ES-I3 (cell line): ENCODE measurements around the gene SCFD2.
"Not testable (repeated sequence)": the region's sequence is repeated elsewhere in the genome, so short reads cannot be mapped to it uniquely, and the experiment has no call there.

Source experiments
- H3K36me3 ChIP-seq: 2 replicates; pipeline ENCODE4 v1.6.1; 2013; ENCODE audit warnings: mild to moderate bottlenecking, low read length, control low read depth, moderate library complexity; ENCODE audit not compliant: insufficient read depth
- H3K4me1 ChIP-seq: 2 replicates; pipeline ENCODE4 v1.6.1; 2013; ENCODE audit warnings: mild to moderate bottlenecking, control low read depth, low read length; ENCODE audit not compliant: insufficient read depth
- H3K9ac ChIP-seq: 2 replicates; pipeline ENCODE4 v1.6.1; 2013; ENCODE audit warnings: low read depth, mild to moderate bottlenecking, low read length, moderate library complexity
- H3K9me3 ChIP-seq: 2 replicates; pipeline ENCODE4 v1.6.1; 2013; ENCODE audit warnings: mild to moderate bottlenecking, low read length, moderate library complexity; ENCODE audit not compliant: control insufficient read depth, insufficient read depth

The SCFD2 gene

DNA sequence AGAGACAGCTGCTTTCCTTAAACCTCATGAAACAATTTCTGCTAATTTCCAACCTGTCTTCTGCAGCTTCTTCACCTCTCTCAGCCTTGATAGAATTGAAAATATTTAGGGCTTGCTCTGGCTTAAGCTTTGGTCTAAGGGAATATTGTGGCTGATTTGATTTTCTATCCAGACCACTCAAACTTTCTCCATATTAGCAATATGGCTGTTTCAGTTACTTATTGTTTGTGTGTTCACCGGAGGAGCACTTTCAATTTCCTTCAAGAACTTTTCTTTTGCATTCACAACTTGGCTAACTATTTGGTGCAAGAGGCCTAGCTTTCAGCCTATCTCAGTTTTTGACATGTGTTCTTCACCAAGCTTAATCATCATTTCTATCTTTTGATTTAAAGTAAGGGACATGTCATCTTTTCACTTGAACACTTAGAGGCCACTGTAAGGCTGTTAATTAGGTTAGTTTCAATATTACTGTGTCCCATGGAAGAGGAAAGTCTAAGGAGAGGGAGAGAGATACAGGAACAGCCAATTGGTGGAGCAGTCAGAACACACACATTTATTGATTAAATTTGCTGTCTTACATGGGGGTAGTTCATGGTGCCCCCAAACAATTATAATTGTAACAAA lies 290.6 kb downstream of the SCFD2 start:
- no peaks in the 10 kb centered on the region for H3K9me3 ChIP-seq
- H3K36me3 ChIP-seq, result no peaks in the 10 kb centered on the region
- no peak overlapping the region for H3K9ac ChIP-seq
- H3K4me1 ChIP-seq, result no peaks in the 10 kb centered on the region; the same call in 1 of the 2 replicates

DNA sequence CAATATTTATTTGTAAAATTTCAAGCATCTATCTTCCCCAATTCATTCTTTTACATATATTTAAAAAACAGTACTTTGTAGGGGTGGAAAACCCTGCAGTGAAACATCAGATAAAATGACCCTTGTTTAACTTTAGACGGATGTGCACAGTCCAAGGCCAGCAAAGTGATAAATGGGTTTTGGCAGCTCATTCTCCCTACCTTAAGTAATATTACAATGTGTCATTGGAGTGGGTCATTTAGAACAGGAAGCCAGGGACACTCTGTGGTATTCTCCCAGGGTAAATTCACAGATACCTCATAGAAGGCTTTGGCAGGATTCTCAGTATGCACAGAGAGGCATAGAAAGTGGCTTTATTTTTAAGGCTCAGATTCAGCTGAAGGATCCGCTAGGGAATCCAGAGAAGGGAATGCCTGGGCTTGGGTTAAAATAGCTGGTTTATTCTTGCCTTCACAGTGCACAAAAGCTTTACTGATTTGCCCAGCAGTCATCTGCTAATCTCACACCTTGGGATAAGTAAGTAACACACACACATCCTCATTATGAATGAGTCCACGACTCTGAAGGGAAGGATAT lies 297.0 kb downstream of the SCFD2 start:
- Histone ChIP-seq H3K4me1 (no peaks in the 10 kb centered on the region; the same call in 1 of the 2 replicates), H3K9ac (no peak overlapping the region), H3K9me3 (no peaks in the 10 kb centered on the region), H3K36me3 (no peaks in the 10 kb centered on the region)

DNA sequence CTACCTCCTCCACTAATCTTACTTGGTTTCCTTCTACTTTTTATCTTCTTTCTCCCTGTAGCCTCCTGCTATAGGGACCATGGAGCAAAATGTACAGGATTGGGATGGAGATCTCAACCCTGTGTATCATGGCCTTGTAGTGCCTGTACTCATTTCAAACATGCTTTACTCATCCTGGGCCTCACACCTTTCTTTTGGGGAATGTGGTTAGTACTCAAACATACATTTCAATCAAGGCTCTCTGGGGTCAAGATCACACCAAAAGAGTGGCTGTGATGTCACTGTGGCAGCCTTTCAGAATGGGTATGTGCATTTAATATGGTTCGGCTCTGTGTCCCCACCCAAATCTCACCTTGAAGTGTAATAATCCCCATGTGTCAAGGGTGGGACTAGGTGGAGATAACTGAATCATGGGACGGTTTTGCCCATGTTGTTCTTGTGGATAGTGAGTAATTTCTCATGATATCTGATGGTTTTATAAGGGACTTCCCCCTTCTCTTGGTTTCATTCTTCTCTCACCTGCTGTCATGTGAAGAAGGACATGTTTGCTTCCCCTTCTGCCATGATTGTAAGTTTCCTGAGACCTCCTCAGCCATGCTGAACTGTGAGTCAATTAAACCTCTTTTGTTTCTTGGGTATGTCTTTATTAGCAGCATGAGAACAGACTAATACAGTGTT lies 298.6 kb downstream of the SCFD2 start:
- no peaks in the 10 kb centered on the region for H3K36me3 ChIP-seq
- H3K9ac ChIP-seq, result no peak overlapping the region
- no peaks in the 10 kb centered on the region for H3K9me3 ChIP-seq
- no peaks in the 10 kb centered on the region for H3K4me1 ChIP-seq

DNA sequence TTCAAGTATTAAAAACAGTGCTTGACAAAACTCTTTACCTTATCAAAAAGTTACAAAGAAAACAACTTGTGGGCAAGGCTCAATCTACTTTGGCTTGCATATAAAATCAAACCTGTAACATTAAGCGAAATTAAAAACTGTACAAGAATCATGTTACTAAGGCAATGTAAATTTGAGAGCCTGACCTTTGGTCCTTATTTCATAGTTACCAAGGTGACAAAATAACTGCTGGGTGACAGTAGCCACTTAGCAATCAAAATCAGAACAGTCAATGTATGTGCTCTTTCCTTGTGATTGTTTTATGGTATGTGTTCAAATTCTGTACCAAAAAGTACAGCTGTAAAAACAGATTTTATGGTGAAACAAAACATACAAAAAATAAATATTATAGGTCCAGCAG lies 299.7 kb downstream of the SCFD2 start:
- Histone ChIP-seq H3K9ac (no peak overlapping the region), H3K36me3 (no peaks in the 10 kb centered on the region), H3K4me1 (peaks cover 6% of the 10 kb centered on the region; the same call in 1 of the 2 replicates), H3K9me3 (no peaks in the 10 kb centered on the region)

DNA sequence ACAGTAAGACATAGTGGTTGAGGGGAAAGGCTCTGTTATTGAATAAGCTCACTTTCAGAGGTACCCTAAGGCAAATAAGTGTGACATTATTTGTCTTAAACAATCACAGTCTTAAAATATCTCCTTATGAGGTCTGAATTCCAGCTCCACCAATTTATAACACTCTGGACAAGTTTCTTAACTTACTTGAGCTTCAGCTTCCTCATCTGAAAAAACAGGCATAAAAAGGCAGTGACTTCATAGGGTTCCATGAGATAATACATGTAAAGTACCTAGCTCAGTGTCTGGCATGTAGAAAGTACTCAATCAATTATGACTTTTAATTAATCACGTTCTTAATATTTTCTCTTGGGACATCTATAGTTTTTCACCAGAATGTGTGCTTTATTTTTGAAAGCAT lies 301.3 kb downstream of the SCFD2 start:
- Histone ChIP-seq H3K4me1 (peaks cover 6% of the 10 kb centered on the region; the same call in 1 of the 2 replicates), H3K9ac (no peak overlapping the region), H3K9me3 (no peaks in the 10 kb centered on the region)

DNA sequence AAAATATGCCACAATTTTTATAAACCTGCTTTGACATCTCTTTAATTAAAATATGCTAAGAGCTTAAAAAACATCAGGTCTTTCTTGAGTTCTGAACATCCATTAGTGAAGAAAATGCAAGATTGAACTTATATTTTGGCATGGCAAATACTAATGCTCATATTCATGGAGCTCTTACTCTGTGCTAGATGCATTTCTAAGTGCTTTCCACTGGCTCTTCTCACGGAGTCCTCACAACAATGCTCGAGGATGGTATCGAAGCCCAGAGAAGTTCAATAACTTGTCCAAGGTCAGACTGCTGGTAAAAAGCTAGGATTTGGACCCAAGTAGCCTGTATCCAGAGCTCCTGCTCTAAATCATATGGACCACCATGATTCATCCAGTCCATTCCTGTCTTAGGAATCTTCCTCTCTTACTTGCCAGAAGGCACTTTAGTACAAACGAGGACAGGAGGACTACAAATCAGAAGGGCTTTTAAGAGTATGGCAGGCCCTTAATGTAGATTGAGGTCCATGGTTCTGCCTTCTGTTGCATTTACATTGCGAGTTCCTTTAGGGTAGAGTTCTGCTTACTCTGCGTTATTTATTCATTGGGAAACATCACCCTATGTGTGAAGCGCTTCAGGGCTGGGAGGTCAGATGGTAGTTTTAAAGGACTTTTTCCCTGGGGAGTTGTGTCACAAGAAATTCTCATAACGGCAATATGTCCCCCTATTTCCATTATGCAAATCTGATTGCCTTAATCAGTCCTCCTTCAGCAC lies 304.6 kb downstream of the SCFD2 start:
- Histone ChIP-seq H3K9me3 (no peaks in the 10 kb centered on the region), H3K4me1 (peaks cover 6% of the 10 kb centered on the region; the same call in 1 of the 2 replicates), H3K36me3 (no peaks in the 10 kb centered on the region), H3K9ac (no peak overlapping the region)

More for the DNA sequence above, 301.3 kb downstream of the SCFD2 start:
- no peaks in the 10 kb centered on the region for H3K36me3 ChIP-seq

DNA sequence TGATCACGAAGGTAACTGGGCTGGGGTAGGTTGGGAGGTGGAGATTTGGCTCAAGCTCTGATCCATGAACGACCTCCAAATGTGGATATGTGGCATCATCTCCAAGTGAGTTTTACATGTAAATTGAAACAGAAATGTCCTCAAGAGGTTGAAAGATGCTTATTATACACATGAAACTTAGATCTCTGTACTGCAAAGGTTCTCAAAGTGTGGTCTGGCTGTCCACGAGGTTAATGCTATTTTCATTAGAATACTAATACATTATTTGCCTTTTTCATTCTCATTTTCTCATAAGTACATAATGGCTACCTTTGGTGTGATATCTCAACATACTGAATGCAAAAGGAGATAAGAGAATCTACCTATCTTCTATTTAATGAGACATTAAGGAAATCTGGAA lies 305.6 kb downstream of the SCFD2 start:
- no peak overlapping the region for H3K9ac ChIP-seq
- H3K36me3 ChIP-seq, result no peaks in the 10 kb centered on the region
- peaks cover 6% of the 10 kb centered on the region; the same call in 1 of the 2 replicates for H3K4me1 ChIP-seq
- H3K9me3 ChIP-seq, result no peaks in the 10 kb centered on the region

DNA sequence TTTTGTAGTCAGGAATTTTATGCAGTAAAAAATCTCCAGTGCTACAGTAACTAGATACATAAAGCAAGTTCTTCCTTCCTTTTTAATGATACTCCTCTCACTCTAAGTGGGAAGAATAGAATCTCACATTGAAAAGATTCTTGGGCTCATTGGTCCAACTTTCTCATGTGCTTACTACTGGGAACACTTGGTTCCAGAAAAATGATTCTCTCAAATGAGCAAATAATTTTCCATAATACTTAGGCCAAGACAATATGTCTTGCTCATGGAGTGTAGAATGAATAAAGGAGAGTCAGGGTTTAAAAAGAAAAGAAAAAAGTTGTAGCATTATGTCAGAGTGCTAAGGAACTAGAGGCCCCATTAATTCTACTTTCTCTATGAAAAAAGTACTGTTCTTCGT lies 306.0 kb downstream of the SCFD2 start:
- no peak overlapping the region for H3K9ac ChIP-seq
- no peaks in the 10 kb centered on the region for H3K9me3 ChIP-seq
- peaks cover 6% of the 10 kb centered on the region; the same call in 1 of the 2 replicates for H3K4me1 ChIP-seq
- no peaks in the 10 kb centered on the region for H3K36me3 ChIP-seq

DNA sequence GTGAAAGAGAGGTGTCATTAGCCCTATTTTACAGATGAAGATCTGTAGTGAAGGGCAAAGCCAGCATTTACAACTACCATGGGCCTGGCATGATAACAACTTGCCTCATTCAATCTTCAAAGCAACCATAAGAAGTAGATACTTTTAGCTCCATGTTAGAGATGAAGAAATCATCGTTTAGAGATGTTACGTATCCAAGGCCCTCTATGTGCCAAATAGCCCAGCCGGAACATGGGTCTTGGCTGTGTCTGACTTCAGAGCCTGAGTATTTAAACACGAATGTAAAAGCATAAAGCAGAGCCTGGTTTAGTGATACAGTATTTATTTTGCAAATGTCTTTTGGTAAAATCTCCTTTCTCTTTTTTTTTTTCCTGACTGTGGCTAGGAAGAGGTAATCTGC lies 306.6 kb downstream of the SCFD2 start:
- Histone ChIP-seq H3K36me3 (no peaks in the 10 kb centered on the region), H3K9ac (no peak overlapping the region), H3K9me3 (no peaks in the 10 kb centered on the region), H3K4me1 (peaks cover 6% of the 10 kb centered on the region; the same call in 1 of the 2 replicates)

DNA sequence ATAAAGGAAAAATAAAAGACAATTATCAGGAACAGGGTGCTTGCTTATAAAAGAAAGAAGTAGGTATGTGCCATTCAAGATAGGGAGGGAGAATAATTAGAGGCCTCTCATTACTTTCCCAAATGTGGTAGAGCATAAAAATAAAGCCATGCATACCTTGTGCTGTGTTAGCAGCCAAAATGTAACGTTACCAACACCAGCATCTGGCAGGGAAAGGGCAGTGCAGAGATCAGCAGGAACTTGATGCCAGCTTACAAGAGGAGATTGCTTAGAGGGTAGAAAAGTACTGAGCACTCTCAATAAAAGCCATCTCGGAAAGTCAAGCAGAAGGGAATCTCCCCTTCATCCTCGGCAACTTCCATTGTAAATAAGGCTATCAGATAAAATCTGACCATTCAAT lies 308.2 kb downstream of the SCFD2 start:
- H3K4me1 ChIP-seq, result peaks cover 6% of the 10 kb centered on the region; the same call in 1 of the 2 replicates
- H3K9me3 ChIP-seq, result no peaks in the 10 kb centered on the region

DNA sequence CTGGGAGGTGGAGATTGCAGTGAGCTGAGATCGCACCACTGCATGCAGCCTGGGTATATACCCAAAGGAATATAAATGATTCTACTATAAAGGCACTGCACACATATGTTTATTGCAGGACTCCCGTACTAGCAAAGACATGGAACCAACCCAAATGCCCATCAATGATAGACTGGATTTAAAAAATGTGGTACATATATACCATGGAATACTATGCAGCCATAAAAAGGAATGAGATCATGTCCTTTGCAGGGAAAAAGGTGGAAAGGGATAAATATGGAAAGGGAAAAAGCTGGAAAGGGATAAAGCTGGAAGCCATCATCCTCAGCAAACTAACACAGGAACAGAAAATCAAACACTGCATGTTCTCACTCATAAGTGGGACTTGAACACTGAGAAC lies 308.8 kb downstream of the SCFD2 start:
- H3K36me3 ChIP-seq, result not testable (repeated sequence)

More for the DNA sequence above, 308.2 kb downstream of the SCFD2 start:
- Histone ChIP-seq H3K36me3 (no peaks in the 10 kb centered on the region), H3K9ac (no peak overlapping the region)

DNA sequence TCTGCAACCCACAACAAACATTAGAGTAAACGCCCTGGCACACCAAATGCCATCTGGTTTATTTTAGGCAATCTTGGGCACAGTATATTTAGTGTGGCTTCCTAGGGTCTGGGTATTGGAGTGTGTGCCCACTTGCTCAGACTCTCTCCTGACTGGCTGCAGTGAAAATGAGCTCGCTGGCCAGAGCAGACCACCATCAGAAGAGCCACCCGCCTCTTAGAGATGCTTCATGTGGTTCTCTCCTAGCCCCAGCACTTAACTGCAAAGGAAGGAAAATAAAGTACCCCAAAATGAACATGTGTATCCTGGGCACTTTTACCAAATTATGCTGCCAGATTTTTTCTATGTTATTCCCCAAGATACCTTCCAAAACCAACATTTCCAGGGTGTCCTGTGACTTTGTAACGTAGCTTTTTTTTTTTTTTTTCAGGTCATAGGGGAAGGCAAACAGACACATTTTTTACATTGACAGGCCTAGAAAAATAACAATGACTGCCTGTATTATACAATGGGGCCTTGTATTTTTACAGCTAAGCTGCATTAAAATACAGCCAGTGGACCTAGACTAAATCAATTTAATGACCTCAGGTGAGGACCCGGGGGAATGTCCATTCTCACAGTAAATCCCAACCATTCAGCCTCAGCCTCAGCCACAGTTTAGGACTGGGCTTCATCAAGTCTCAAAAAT lies 310.0 kb downstream of the SCFD2 start:
- no peaks in the 10 kb centered on the region for H3K9me3 ChIP-seq
- H3K9ac ChIP-seq, result no peak overlapping the region
- no peaks in the 10 kb centered on the region for H3K4me1 ChIP-seq
- no peaks in the 10 kb centered on the region for H3K36me3 ChIP-seq

More for the DNA sequence above, 308.8 kb downstream of the SCFD2 start:
- H3K4me1 ChIP-seq, H3K9me3 ChIP-seq, H3K9ac ChIP-seq: not testable (repeated sequence)

DNA sequence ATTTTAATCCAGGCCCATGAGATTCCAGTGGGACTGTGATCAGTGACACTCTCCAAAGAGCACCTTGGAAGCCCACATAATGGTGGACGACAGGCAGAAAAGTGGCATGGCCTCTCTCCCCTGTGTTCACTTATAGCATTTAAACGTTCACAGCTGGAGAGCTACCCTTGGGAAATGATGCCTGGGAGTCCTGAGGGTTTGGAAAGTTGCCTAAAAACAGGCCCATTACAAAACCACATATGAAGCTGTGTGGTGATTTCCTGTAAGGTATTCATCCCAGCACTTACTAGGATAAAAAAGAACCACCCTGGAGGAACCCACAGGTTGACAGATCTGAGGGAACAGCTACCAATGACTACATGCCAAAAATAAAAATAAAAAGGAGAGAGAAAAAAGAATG lies 310.6 kb downstream of the SCFD2 start:
- Histone ChIP-seq H3K4me1 (no peaks in the 10 kb centered on the region), H3K9me3 (no peaks in the 10 kb centered on the region), H3K36me3 (no peaks in the 10 kb centered on the region), H3K9ac (no peak overlapping the region)

DNA sequence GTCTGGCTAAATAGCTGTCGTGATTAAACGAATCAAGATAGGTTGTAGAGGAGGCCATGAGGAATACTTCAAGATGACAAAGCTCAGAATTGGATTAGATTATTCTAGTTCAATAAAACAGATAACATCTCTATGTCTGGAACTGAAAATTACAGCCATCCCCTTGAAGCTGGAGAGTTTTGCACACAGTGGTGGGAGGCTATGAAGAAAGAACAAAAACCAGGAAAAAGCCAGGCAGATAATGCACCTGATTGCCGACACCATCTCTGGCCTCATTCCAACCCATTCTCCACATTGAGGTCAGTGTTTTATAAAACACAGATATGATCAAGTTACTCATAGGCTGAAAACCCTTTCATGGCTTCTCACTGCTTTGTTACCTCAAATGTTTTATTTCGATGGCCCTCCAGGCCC lies 315.5 kb downstream of the SCFD2 start:
- Histone ChIP-seq H3K4me1 (no peaks in the 10 kb centered on the region), H3K9ac (no peak overlapping the region), H3K9me3 (no peaks in the 10 kb centered on the region), H3K36me3 (no peaks in the 10 kb centered on the region)
